HEK293T (cell line): Measurements from ENCODE around the gene OTX2.

Experiments used
- CTCF ChIA-PET: fragments of 350-600 bp; formaldehyde crosslinking; extraction: SDS; loops from one replicate; lab custom pipeline; 2021; ENCODE audit warnings: antibody characterized with exemption, inconsistent platforms; lab: Yijun Ruan, JAX
- POLR2A ChIA-PET: fragments of 350-600 bp; formaldehyde crosslinking; extraction: SDS; loops from one replicate; lab custom pipeline; 2020; ENCODE audit warnings: antibody characterized with exemption, inconsistent platforms; lab: Yijun Ruan, JAX
- DNase-seq: peaks from one replicate; pipeline ENCODE4 v3.0.0; 2012; ENCODE audit warnings: mixed read lengths; ENCODE audit errors: extremely low spot score
- ARNT ChIP-seq: fragments of 450-650 bp; IDR thresholded peaks from 2 replicates; pipeline ENCODE4 v1.6.1; 2017; ENCODE audit warnings: mild to moderate bottlenecking
- BHLHE40 ChIP-seq: fragments of 450-650 bp; IDR thresholded peaks from 2 replicates; pipeline ENCODE4 v1.6.1; 2016; ENCODE audit warnings: mild to moderate bottlenecking, moderate library complexity, borderline replicate concordance
- CTBP1 ChIP-seq: fragments of 450-650 bp; IDR thresholded peaks from 2 replicates; pipeline ENCODE4 v1.6.1; 2016; ENCODE audit warnings: borderline replicate concordance
- ELF4 ChIP-seq: fragments of 450-650 bp; IDR thresholded peaks from 2 replicates; pipeline ENCODE4 v1.6.1; 2017; ENCODE audit warnings: antibody characterized with exemption
- FOXA1 ChIP-seq: fragments of 450-650 bp; IDR thresholded peaks from 2 replicates; pipeline ENCODE4 v1.6.1; 2016; ENCODE audit warnings: mild to moderate bottlenecking
- FOXK2 ChIP-seq: fragments of 450-650 bp; IDR thresholded peaks from 2 replicates; pipeline ENCODE4 v1.6.1; 2016; ENCODE audit warnings: mild to moderate bottlenecking
- FOXM1 ChIP-seq: fragments of 450-650 bp; IDR thresholded peaks from 2 replicates; pipeline ENCODE4 v1.6.1; 2017; ENCODE audit warnings: mild to moderate bottlenecking, borderline replicate concordance
- HDGF ChIP-seq: fragments of 450-650 bp; IDR thresholded peaks from 2 replicates; pipeline ENCODE4 v1.6.1; 2017; ENCODE audit warnings: antibody characterized with exemption, borderline replicate concordance
- L3MBTL2 ChIP-seq: fragments of 450-650 bp; conservative IDR thresholded peaks from 2 replicates; pipeline ENCODE4 v1.6.1; 2016; ENCODE audit warnings: mild to moderate bottlenecking
- LEF1 ChIP-seq: fragments of 450-650 bp; IDR thresholded peaks from 2 replicates; pipeline ENCODE4 v1.6.1; 2017; ENCODE audit warnings: mild to moderate bottlenecking, borderline replicate concordance
- NFRKB ChIP-seq: fragments of 450-650 bp; IDR thresholded peaks from 2 replicates; pipeline ENCODE4 v1.6.1; 2016; ENCODE audit warnings: mild to moderate bottlenecking, moderate library complexity
- SP1 ChIP-seq: fragments of 450-650 bp; IDR thresholded peaks from 2 replicates; pipeline ENCODE4 v1.6.1; 2017
- SUZ12 ChIP-seq: fragments of 450-650 bp; IDR thresholded peaks from 2 replicates; pipeline ENCODE4 v1.6.1; 2016; ENCODE audit warnings: mild to moderate bottlenecking
- TARDBP ChIP-seq: fragments of 450-650 bp; IDR thresholded peaks from 2 replicates; pipeline ENCODE4 v1.6.1; 2016
- ZNF384 ChIP-seq: fragments of 450-650 bp; IDR thresholded peaks from 2 replicates; pipeline ENCODE4 v1.6.1; 2016
- TF ChIP-seq, protein P1 (sequence below): fragments of 450-650 bp; IDR thresholded peaks from 2 replicates; pipeline ENCODE4 v1.6.1; 2016

The OTX2 gene

DNA sequence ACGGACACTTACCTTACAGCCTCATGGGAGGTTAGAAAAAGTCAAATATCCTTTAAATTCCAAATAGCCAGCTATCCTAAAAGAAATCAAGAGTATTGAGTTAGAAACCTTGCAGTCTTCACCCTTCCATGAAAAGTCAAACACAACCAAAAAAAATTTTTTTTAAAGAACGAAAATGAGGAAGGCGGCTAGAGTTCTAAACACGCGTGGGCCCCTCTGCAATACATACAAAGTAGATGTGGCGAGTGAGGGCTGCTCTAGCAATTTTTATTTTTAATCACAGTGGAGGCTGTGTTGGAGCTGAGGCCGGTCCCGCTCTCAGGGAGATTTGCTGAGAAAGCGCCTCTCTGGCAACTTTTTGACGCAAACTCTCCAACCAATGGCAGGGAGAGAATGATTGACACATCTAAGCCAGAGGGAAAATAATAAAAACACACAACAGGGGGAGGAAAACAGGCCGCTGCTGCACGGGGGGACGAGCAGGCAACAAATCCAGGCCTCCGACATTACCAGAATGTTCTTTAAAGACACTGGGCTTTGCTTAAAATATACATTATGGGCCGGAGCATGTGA is at the start of gene OTX2:
Gene OTX2 (minus strand): TSS at position 333 of the 573 bp plus-strand sequence. CDS start 5,023 bp downstream, outside the sequence.
- POLR2A ChIA-PET: no interaction called here
- no peak for DNase-seq
- CTCF ChIA-PET: no interaction called here
- TF ChIP-seq BHLHE40: no peak
- TF ChIP-seq, protein P1, sequence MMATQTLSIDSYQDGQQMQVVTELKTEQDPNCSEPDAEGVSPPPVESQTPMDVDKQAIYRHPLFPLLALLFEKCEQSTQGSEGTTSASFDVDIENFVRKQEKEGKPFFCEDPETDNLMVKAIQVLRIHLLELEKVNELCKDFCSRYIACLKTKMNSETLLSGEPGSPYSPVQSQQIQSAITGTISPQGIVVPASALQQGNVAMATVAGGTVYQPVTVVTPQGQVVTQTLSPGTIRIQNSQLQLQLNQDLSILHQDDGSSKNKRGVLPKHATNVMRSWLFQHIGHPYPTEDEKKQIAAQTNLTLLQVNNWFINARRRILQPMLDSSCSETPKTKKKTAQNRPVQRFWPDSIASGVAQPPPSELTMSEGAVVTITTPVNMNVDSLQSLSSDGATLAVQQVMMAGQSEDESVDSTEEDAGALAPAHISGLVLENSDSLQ: peak; percentile 48; the same call in 1 of the 2 replicates

DNA sequence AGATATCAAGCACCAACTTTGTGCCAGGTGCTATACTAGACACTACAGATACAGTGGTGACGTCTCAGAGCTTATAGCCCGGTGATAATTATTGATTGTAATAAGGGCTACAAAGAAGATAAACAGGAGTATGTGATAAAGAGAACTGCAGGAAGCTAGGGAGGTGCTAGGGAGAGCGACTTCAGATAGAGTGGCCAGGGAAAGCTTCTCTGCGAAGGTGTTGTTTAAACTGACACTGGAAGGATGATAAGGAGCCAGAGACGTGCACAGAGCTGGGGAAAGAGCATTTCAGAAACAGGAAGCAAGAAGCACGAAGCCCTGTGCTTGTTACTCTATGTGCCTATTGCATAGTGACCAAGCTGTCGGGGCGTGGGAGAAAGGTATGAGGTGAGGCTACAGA is 48.1 kb upstream of the OTX2 start:
- DNase-seq: no peak

DNA sequence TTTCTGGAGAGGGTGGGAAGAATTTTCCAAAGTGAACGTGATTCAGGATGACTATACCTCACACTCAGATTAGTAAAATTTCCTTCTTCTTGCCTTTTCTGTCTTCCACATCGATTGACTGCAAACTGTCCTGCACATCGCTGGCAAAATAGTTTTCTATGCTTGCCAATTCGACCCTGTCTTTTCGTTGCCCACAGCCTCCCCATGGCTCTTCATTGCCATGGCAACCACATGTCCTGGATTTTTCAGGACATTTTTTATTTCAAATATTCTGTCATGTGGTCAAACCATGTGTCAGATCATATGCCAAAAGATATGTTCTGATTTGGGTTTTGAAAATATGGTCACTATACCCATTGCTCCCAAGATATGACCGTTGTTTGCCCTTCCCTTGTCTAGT is 46.9 kb upstream of the OTX2 start:
- TF ChIP-seq FOXM1 (no peak), ELF4 (no peak), HDGF (no peak), CTBP1 (no peak), LEF1 (no peak), SUZ12 (no peak), FOXK2 (no peak), SP1 (no peak), ARNT (no peak), L3MBTL2 (no peak), TARDBP (no peak), BHLHE40 (no peak), NFRKB (no peak), ZNF384 (no peak), FOXA1 (no peak)
- TF ChIP-seq, protein P1: no peak
- ChIA-PET CTCF (no interaction called here), POLR2A (no interaction called here)
- DNase-seq: no peak

More for the DNA sequence above, 48.1 kb upstream of the OTX2 start:
- ChIA-PET CTCF (interaction anchor here (0.5 to 0.6 kb wide), 2 partner anchors 24 to 401 kb away, joined by 3 read pairs; no protein-coding TSS in a partner anchor), POLR2A (interaction anchor here (0.6 kb wide), 1 partner anchor 1439 kb away, joined by 3 read pairs; no protein-coding TSS in a partner anchor)
- TF ChIP-seq FOXA1 (no peak), SP1 (no peak), NFRKB (no peak), ARNT (no peak), ZNF384 (no peak), TARDBP (no peak), FOXK2 (no peak), CTBP1 (no peak), HDGF (no peak), BHLHE40 (no peak)
- TF ChIP-seq, protein P1: no peak

DNA sequence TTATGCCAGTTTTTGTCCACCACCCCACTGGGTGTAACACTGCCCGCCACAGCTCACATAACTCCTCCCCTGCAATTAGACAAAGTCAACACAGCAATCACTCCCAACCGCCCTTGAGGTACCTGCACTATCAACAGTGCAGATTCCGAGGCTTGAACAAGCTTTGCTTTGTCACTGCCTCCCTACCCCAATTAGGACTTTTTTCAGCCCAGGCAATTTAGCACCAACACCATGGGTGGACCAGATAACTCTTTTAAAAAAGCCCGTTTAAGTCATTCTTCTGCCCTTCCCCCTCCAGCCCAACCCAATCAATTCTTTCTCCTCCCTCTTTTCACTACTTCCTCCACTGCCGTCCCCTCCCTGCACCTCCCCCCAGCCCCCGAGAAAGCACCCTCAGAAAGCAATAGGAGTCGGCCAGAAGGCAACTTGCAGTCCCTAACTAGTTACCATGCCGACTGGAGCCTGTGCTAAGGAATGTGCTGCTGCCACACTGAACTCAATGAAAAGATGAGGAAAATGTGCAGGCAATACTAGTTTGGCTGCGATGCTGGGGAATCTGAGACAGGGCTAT is 45.7 kb upstream of the OTX2 start:
- ChIA-PET CTCF (no interaction called here), POLR2A (no interaction called here)
- TF ChIP-seq LEF1 (no peak), ELF4 (no peak), BHLHE40 (no peak), CTBP1 (no peak), NFRKB (no peak), L3MBTL2 (no peak), FOXM1 (no peak), SUZ12 (no peak), FOXA1 (no peak), TARDBP (no peak), FOXK2 (no peak), HDGF (no peak), SP1 (no peak), ARNT (no peak), ZNF384 (no peak)
- TF ChIP-seq, protein P1: no peak
- peak; percentile 20 for DNase-seq

DNA sequence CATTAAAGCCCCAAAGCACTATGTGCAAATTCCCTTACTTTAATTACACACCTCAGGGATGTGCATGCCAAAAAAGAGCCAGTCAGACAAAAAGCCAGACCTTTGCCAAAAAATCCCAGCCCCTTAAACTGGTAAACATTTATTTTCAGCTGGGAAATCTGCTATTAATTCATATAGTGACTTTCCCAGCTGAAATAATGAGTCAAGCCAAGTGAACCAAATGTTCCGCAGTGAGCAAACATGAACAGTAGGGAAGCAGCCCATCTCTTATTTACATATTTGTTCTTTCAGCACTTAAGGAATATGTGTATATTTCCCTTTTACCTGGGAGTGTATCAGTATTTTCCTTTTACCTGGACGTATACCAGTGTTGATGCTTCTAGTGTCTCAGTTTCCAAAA is 44.0 kb upstream of the OTX2 start:
- no peak for TF ChIP-seq NFRKB
- no peak for TF ChIP-seq HDGF
- no peak for TF ChIP-seq BHLHE40
- no peak for TF ChIP-seq LEF1
- TF ChIP-seq L3MBTL2: no peak
- TF ChIP-seq CTBP1: no peak
- no peak for TF ChIP-seq ARNT
- TF ChIP-seq FOXA1: no peak
- no peak for TF ChIP-seq FOXK2
- no peak for TF ChIP-seq ZNF384
- no peak for TF ChIP-seq ELF4
- TF ChIP-seq FOXM1: no peak
- no peak for TF ChIP-seq SP1
- no peak for TF ChIP-seq TARDBP
- no peak for TF ChIP-seq SUZ12
- TF ChIP-seq, protein P1: no peak
- CTCF ChIA-PET: interaction anchor here (1.2 kb wide), 1 partner anchor 32 kb away, joined by 4 read pairs; no protein-coding TSS in a partner anchor
- POLR2A ChIA-PET: no interaction called here
- DNase-seq: no peak
